CD4-positive, alpha-beta memory T cell (primary cell): ENCODE measurements around the gene FRMD4B. TPM values are rescaled to one million over a fixed set of nuclear protein-coding genes. Genes with fewer than 3 reads are reported as not detected.

Source experiments
- CTCF ChIA-PET: fragments of 350-600 bp; sonication (Branson Sonifier 250); formaldehyde crosslinking; loops from one replicate; lab custom pipeline; 2021; ENCODE audit warnings: inconsistent platforms; ENCODE audit not compliant: partially characterized antibody; lab: Charles Lee
- POLR2A ChIA-PET: fragments of 350-600 bp; sonication (Branson Sonifier 250); formaldehyde crosslinking; loops from one replicate; lab custom pipeline; 2021; ENCODE audit not compliant: partially characterized antibody; lab: Charles Lee
- DNase-seq, 5 donors: peaks; one replicate each; pipeline versions ENCODE4 v3.0.0 to v3.0.0-alpha.2; 2020 to 2022; ENCODE audit warnings: mixed read lengths in 1 of 5
- H3K27ac ChIP-seq: one replicate; pipeline ENCODE4 v1.7.0; 2013; ENCODE audit warnings: low read depth, low read length
- H3K27me3 ChIP-seq: 2 replicates; pipeline ENCODE4 v1.7.0; 2013; ENCODE audit warnings: mild to moderate bottlenecking, low read length, moderate library complexity; ENCODE audit not compliant: insufficient read depth
- H3K36me3 ChIP-seq: 2 replicates; pipeline ENCODE4 v1.7.0; 2013; ENCODE audit warnings: mild to moderate bottlenecking, low read length, moderate library complexity; ENCODE audit not compliant: insufficient read depth
- H3K4me1 ChIP-seq: 2 replicates; pipeline ENCODE4 v1.7.0; 2013; ENCODE audit warnings: mild to moderate bottlenecking, low read length, moderate library complexity; ENCODE audit not compliant: insufficient read depth
- H3K4me3 ChIP-seq, 2 donors: one replicate each; pipeline ENCODE4 v1.7.0; 2013; ENCODE audit warnings: low read length in 2 of 2, mild to moderate bottlenecking in 1 of 2
- H3K9me3 ChIP-seq, 2 donors: one replicate each; pipeline ENCODE4 v1.7.0; 2013; ENCODE audit warnings: low read length in 2 of 2, control low read depth in 1 of 2; ENCODE audit not compliant: control insufficient read depth in 1 of 2
- H3K27ac Mint-ChIP-seq, 7 donors: one replicate each; pipeline ENCODE4 v1.8.0; 2020 to 2021; ENCODE audit warnings: mixed read lengths in 7 of 7, mild to moderate bottlenecking in 6 of 7, inconsistent platforms in 3 of 7, moderate library complexity in 3 of 7
- H3K27me3 Mint-ChIP-seq, 2 donors: one replicate each; pipeline ENCODE4 v1.8.0; 2020 to 2021; ENCODE audit warnings: mixed read lengths in 2 of 2
- H3K36me3 Mint-ChIP-seq, 2 donors: one replicate each; pipeline ENCODE4 v1.8.0; 2020 to 2021; ENCODE audit warnings: mixed read lengths in 2 of 2, inconsistent platforms in 1 of 2, mild to moderate bottlenecking in 1 of 2
- H3K4me1 Mint-ChIP-seq, 4 donors: one replicate each; pipeline ENCODE4 v1.8.0; 2020 to 2021; ENCODE audit warnings: mixed read lengths in 4 of 4, mild to moderate bottlenecking in 1 of 4
- H3K4me3 Mint-ChIP-seq, 8 donors: one replicate each; pipeline ENCODE4 v1.8.0; 2020 to 2021; ENCODE audit warnings: mixed read lengths in 8 of 8, mild to moderate bottlenecking in 7 of 8, moderate library complexity in 6 of 8, inconsistent platforms in 3 of 8
- H3K9me3 Mint-ChIP-seq, 8 donors: one replicate each; pipeline ENCODE4 v1.8.0; 2020 to 2021; ENCODE audit warnings: mixed read lengths in 8 of 8, mild to moderate bottlenecking in 5 of 8, inconsistent platforms in 3 of 8, moderate library complexity in 1 of 8
- intact Hi-C: fragments of 100-400 bp; cut with micrococcal nuclease; formaldehyde crosslinking; loops from one replicate; pipeline ENCODE4 v1.15.1; 2023
- polyA plus RNA-seq, 2 donors: library from polyadenylated mRNA; unstranded; fragments of 300-500 nt; fragmentation: Illumina TruSeq; gene quantifications; one replicate each; pipeline ENCODE4 v1.2.3, GENCODE V29; 2021
- total RNA-seq, 2 experiments: library from RNA; stranded (reverse); gene quantifications; one replicate each; pipeline ENCODE4 v1.2.3, GENCODE V29; 2021

FRMD4B gene
- total and polyA plus RNA-seq, 4 experiments from 2014 or later, result 3.1 to 18.3 (median 13.5) TPM

DNA sequence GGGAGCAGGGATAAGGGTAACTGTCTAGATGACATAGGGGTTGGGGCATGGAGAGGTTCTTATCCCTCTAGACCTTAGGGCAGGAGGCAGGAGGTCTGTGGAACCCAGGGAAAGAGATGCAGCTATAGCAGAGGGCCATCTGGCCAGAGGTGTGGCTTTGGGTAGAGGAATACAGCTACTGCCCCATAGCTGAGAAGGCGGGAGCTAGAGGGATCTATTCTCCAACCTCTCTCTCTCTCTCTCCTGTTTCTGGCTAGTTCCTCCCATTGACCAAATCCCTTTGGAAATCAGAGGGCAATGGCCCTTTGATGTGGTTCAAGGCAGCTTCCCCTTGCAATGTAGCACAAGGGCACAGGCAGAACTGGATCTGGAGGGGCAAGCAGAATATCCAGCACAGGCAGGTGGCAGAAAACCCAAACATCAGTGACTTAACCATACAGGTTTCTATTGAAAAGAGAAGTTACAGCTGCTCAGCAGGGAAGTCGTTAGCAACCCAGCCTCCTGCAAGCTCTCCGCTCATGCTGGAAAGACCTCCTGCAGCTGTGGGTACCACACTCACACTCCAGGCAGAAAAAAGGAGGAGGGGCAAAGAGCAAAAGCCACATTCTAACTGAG lies 241.2 kb downstream of the FRMD4B start:
- POLR2A ChIA-PET, result no interaction called here
- H3K4me3 ChIP-seq, result no peak overlapping the region
- H3K4me1 Mint-ChIP-seq, result no peaks in the 10 kb centered on the region
- H3K9me3 ChIP-seq, result no peaks in the 10 kb centered on the region
- H3K4me1 ChIP-seq, result no peaks in the 10 kb centered on the region
- H3K4me3 Mint-ChIP-seq, result no peak overlapping the region
- no peaks in the 10 kb centered on the region for H3K27me3 ChIP-seq
- intact Hi-C loops, result no loop called here
- H3K27ac Mint-ChIP-seq, result no peak overlapping the region
- H3K27me3 Mint-ChIP-seq, result peaks cover 0 to 4% of the 10 kb centered on the region in 2 donors
- H3K36me3 ChIP-seq, result no peaks in the 10 kb centered on the region
- H3K9me3 Mint-ChIP-seq, result no peaks in the 10 kb centered on the region
- no peaks in the 10 kb centered on the region for H3K36me3 Mint-ChIP-seq
- H3K27ac ChIP-seq, result no peak overlapping the region
- no peak for DNase-seq
- CTCF ChIA-PET, result interaction anchor here (0.9 to 1.4 kb wide), 3 partner anchors 17 to 161 kb away, joined by 3 to 4 read pairs (median 4); no protein-coding TSS in a partner anchor

DNA sequence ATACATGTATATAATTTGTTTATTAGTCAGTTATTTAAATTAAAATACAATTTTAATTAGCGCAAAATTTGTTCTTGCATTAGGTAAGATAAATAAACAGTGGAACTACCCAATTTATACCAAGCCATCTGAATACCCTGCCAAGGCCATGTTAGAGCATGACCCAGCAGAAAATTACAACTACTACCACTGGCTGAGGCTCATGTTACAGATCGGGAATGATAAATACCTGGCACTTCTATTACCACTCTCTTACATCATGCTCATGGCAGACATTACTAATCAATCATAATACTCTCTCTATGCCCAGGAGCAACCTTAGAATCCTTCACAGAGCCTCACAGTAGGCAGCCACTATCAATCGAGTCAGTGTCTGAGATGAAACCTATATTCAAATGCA lies 242.3 kb downstream of the FRMD4B start:
- H3K4me1 ChIP-seq, result no peaks in the 10 kb centered on the region
- intact Hi-C loops, result no loop called here
- ChIA-PET POLR2A (no interaction called here), CTCF (interaction anchor here (1.4 kb wide), 1 partner anchor 18 kb away, joined by 4 read pairs; no protein-coding TSS in a partner anchor)
- no peaks in the 10 kb centered on the region for H3K9me3 ChIP-seq
- H3K36me3 Mint-ChIP-seq, result no peaks in the 10 kb centered on the region
- peaks cover 0 to 10% of the 10 kb centered on the region in 2 donors for H3K27me3 Mint-ChIP-seq
- no peaks in the 10 kb centered on the region for H3K36me3 ChIP-seq
- H3K27ac Mint-ChIP-seq, result no peak overlapping the region
- no peak overlapping the region for H3K4me3 ChIP-seq
- H3K27ac ChIP-seq, result no peak overlapping the region
- H3K27me3 ChIP-seq, result no peaks in the 10 kb centered on the region
- H3K4me1 Mint-ChIP-seq, result no peaks in the 10 kb centered on the region
- H3K4me3 Mint-ChIP-seq, result no peak overlapping the region
- no peaks in the 10 kb centered on the region for H3K9me3 Mint-ChIP-seq
- no peak for DNase-seq

DNA sequence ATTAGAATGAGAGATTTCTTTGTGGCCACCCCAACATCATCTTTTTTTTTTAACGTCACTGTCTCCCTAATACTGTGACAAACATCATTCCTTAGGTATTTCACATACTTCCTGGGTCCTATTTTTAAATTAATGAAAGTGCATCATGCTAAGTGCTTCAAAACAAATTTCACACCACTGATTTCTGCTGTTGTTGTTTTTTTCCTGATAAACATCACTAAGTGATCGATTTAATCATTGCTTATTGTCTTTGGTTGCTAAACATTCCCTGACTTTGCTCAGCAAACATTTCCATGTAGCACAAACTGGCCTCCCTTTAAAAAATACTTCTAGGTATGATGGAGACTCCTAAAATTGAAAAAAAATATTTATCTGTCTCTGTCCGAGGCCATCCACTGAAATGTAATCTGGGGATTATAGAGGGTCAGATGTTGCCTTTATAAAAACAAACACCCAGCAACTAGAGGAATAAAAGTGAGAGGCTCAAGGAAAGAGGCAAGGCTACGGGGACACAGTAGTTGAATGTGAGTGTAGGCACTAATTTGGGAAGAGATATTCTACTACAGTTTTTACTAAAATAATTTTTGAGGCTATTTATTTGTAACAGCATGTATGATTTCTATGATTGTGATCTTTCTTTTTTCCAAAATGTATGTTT lies 243.0 kb downstream of the FRMD4B start:
- no peaks in the 10 kb centered on the region for H3K4me1 ChIP-seq
- H3K27me3 Mint-ChIP-seq, result peaks cover 0 to 10% of the 10 kb centered on the region in 2 donors
- H3K27me3 ChIP-seq, result no peaks in the 10 kb centered on the region
- CTCF ChIA-PET, result no interaction called here
- intact Hi-C loops, result no loop called here
- H3K36me3 ChIP-seq, result no peaks in the 10 kb centered on the region
- H3K4me3 Mint-ChIP-seq, result no peak overlapping the region
- POLR2A ChIA-PET, result no interaction called here
- H3K4me3 ChIP-seq, result no peak overlapping the region
- H3K27ac ChIP-seq, result no peak overlapping the region
- H3K9me3 Mint-ChIP-seq, result no peaks in the 10 kb centered on the region
- H3K4me1 Mint-ChIP-seq, result no peaks in the 10 kb centered on the region
- no peak for DNase-seq
- no peaks in the 10 kb centered on the region for H3K36me3 Mint-ChIP-seq
- no peaks in the 10 kb centered on the region for H3K9me3 ChIP-seq
- H3K27ac Mint-ChIP-seq, result no peak overlapping the region

DNA sequence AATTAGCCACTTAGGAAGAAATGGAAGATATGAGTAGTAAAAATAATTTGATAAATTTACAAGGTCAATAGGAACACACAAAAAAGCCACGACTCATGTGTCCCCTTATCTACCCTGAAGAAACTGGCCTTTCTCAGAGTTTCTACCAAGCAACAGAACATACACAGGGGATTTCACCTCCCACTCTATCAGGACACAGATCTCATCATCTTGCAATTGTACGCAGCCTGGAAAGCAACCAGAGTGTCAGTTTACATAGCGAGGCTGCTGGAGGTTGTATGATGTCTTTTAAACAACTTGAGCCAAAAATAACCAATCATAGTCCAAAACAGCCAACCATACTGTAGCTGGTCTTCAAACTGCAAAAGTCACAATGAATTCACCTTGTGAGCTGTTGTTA lies 243.8 kb downstream of the FRMD4B start:
- H3K4me1 Mint-ChIP-seq, result no peaks in the 10 kb centered on the region
- no peaks in the 10 kb centered on the region for H3K9me3 ChIP-seq
- H3K36me3 Mint-ChIP-seq, result no peaks in the 10 kb centered on the region
- H3K27ac ChIP-seq, result no peak overlapping the region
- H3K36me3 ChIP-seq, result no peaks in the 10 kb centered on the region
- H3K27ac Mint-ChIP-seq, result no peak overlapping the region
- no peak for DNase-seq
- no peaks in the 10 kb centered on the region for H3K27me3 ChIP-seq
- POLR2A ChIA-PET, result no interaction called here
- H3K4me3 Mint-ChIP-seq, result no peak overlapping the region
- intact Hi-C loops, result no loop called here
- peaks cover 0 to 10% of the 10 kb centered on the region in 2 donors for H3K27me3 Mint-ChIP-seq
- H3K4me3 ChIP-seq, result no peak overlapping the region
- CTCF ChIA-PET, result no interaction called here
- no peaks in the 10 kb centered on the region for H3K9me3 Mint-ChIP-seq
- H3K4me1 ChIP-seq, result no peaks in the 10 kb centered on the region

DNA sequence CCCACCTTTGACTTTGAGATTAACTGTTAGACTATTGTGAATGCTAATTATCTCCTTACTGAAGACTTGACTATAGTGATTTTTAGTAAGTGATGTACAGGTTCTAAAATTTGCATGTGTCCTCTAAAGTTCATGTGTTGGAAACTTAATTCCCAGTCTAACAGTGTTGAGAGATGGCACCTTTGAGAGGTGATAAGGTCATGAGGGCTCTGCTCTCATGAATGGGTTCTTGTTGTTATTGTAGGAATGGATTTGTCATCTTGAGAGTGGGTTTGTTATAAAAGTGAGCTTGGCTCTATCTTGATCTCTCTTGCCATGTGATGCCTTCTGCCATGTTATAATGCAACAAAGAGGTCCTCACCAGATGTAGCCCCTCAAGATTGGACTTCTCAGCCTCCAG lies 244.6 kb downstream of the FRMD4B start:
- POLR2A ChIA-PET, result no interaction called here
- H3K27me3 Mint-ChIP-seq, result peaks cover 0 to 10% of the 10 kb centered on the region in 2 donors

DNA sequence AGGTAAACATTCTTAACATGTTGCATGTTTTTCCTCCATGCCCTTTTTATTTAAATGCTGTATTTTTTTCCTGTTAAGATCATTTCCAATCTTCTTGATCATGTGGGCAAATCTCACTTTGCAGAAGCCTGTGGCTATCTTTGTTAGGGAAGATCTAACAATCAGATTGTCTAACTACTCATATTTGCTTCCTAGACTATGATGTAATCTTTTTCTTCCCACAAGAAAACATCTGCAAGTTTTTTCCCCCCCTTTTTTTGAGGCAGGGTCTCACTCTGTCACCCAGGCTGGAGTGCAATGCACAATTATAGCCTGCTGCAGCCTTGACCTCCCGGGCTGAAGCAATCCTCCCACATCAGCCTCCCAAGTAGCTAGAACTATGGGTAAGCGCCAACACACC lies 248.5 kb downstream of the FRMD4B start:
- POLR2A ChIA-PET, result no interaction called here
- H3K36me3 Mint-ChIP-seq, result no peaks in the 10 kb centered on the region

More for the DNA sequence above, 244.6 kb downstream of the FRMD4B start:
- Mint-ChIP-seq H3K27ac (no peak overlapping the region), H3K4me1 (no peaks in the 10 kb centered on the region), H3K36me3 (no peaks in the 10 kb centered on the region), H3K9me3 (peaks cover 0 to 2% (median 0%) of the 10 kb centered on the region in 8 donors), H3K4me3 (no peak overlapping the region)
- H3K4me1 ChIP-seq, result no peaks in the 10 kb centered on the region
- H3K27me3 ChIP-seq, result no peaks in the 10 kb centered on the region
- intact Hi-C loops, result no loop called here
- no peak overlapping the region for H3K4me3 ChIP-seq
- H3K36me3 ChIP-seq, result no peaks in the 10 kb centered on the region
- no peaks in the 10 kb centered on the region for H3K9me3 ChIP-seq
- DNase-seq, result no peak
- no peak overlapping the region for H3K27ac ChIP-seq
- CTCF ChIA-PET, result no interaction called here

DNA sequence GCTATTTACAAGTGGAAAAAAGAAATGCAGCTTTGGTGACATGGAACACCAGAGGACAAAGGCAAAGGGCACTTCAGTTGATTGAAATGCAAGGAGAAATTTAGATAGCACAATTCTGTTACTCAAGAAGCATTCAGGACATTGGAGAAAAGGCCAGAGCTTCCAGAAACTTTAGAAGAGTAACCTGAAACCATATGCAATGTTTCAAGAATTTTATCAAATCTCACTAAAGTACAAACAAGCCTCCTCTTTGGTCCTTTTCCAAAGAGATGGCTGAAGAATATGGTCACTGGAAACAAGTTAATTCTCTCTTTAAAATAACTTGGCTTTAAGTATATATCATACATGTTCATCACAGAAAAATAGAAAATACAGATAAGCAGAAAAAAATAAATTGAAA lies 248.9 kb downstream of the FRMD4B start:
- Mint-ChIP-seq H3K27ac (no peak overlapping the region), H3K4me1 (no peaks in the 10 kb centered on the region), H3K27me3 (peaks cover 0 to 10% of the 10 kb centered on the region in 2 donors), H3K9me3 (peaks cover 0 to 2% (median 0%) of the 10 kb centered on the region in 8 donors), H3K36me3 (no peaks in the 10 kb centered on the region), H3K4me3 (no peak overlapping the region)
- ChIA-PET POLR2A (no interaction called here), CTCF (interaction anchor here (0.9 to 1.5 kb wide), 4 partner anchors 10 to 169 kb away, joined by 3 to 7 read pairs (median 3); no protein-coding TSS in a partner anchor)
- no peaks in the 10 kb centered on the region for H3K4me1 ChIP-seq
- no peak for DNase-seq
- no peaks in the 10 kb centered on the region for H3K36me3 ChIP-seq
- H3K4me3 ChIP-seq, result no peak overlapping the region
- no peaks in the 10 kb centered on the region for H3K9me3 ChIP-seq
- H3K27me3 ChIP-seq, result no peaks in the 10 kb centered on the region
- H3K27ac ChIP-seq, result no peak overlapping the region
- intact Hi-C loops, result no loop called here

More for the DNA sequence above, 248.5 kb downstream of the FRMD4B start:
- H3K27me3 ChIP-seq, result no peaks in the 10 kb centered on the region
- no peak for DNase-seq
- H3K4me3 ChIP-seq, result no peak overlapping the region
- H3K4me1 ChIP-seq, result no peaks in the 10 kb centered on the region
- H3K9me3 ChIP-seq, result no peaks in the 10 kb centered on the region
- intact Hi-C loops, result no loop called here
- Mint-ChIP-seq H3K27me3 (peaks cover 0 to 10% of the 10 kb centered on the region in 2 donors), H3K9me3 (peaks cover 0 to 2% (median 0%) of the 10 kb centered on the region in 8 donors), H3K4me1 (no peaks in the 10 kb centered on the region), H3K27ac (no peak overlapping the region), H3K4me3 (no peak overlapping the region)
- H3K36me3 ChIP-seq, result no peaks in the 10 kb centered on the region
- H3K27ac ChIP-seq, result no peak overlapping the region
- CTCF ChIA-PET, result interaction anchor here (1.2 to 1.5 kb wide), 2 partner anchors 10 to 169 kb away, joined by 3 read pairs; no protein-coding TSS in a partner anchor
